SU-DHL-6 (cell line): Measurements from ENCODE around the gene BANP.

Experiments
- H2AFZ ChIP-seq: fragments of 200-600 bp; sonication (generic); 2 replicates; pipeline ENCODE4 v1.6.1; 2014; ENCODE audit warnings: low read depth, mild to moderate bottlenecking, moderate library complexity, mixed read lengths, antibody characterized with exemption, low read length; ENCODE audit not compliant: severe bottlenecking
- H3F3A ChIP-seq: fragments of 200-600 bp; shearing (Covaris generic); 2 replicates; pipeline ENCODE4 v1.6.0; 2016; ENCODE audit warnings: antibody characterized with exemption, mild to moderate bottlenecking; ENCODE audit not compliant: insufficient read depth
- H3K27ac ChIP-seq: fragments of 200-600 bp; sonication (generic); 2 replicates; pipeline ENCODE4 v1.5.1; 2016; ENCODE audit warnings: low read depth, mild to moderate bottlenecking, low read length, moderate library complexity, mixed read lengths
- H3K27me3 ChIP-seq: fragments of 200-600 bp; sonication (generic), shearing (Covaris generic); 2 replicates; pipeline ENCODE4 v1.6.0; 2014; ENCODE audit warnings: mild to moderate bottlenecking, low read length
- H3K36me3 ChIP-seq: fragments of 200-600 bp; sonication (generic); 2 replicates; pipeline ENCODE4 v1.6.1; 2014; ENCODE audit warnings: mild to moderate bottlenecking, low read length, mixed read lengths
- H3K4me2 ChIP-seq: fragments of 300-600, 200-600 bp; shearing (Covaris generic), sonication (generic); 2 replicates; pipeline ENCODE4 v1.6.0; 2014; ENCODE audit warnings: low read length, low read depth, mild to moderate bottlenecking; ENCODE audit not compliant: poor library complexity, severe bottlenecking
- H3K4me3 ChIP-seq: fragments of 200-600 bp; sonication (generic); 2 replicates; pipeline ENCODE4 v1.5.1; 2014; ENCODE audit warnings: antibody characterized with exemption, low read length, mild to moderate bottlenecking, mixed read lengths; ENCODE audit not compliant: insufficient read depth, poor library complexity, severe bottlenecking
- H3K79me2 ChIP-seq: fragments of 200-600 bp; sonication (generic); 2 replicates; pipeline ENCODE4 v1.6.1; 2014; ENCODE audit warnings: mild to moderate bottlenecking, low read length, moderate library complexity; ENCODE audit not compliant: insufficient read depth
- H3K9ac ChIP-seq: fragments of 200-600 bp; sonication (generic); 2 replicates; pipeline ENCODE4 v1.7.0; 2014; ENCODE audit warnings: mild to moderate bottlenecking, low read length
- H3K9me2 ChIP-seq: fragments of 200-600 bp; sonication (generic); replicated peaks from 2 replicates; pipeline ENCODE4 v1.6.1; 2014; ENCODE audit warnings: low read length; ENCODE audit not compliant: insufficient read depth
- H3K9me3 ChIP-seq: fragments of 200-600 bp; sonication (generic); 2 replicates; pipeline ENCODE4 v1.6.1; 2014; ENCODE audit warnings: low read length, mixed read lengths; ENCODE audit not compliant: insufficient read depth
- H4K20me1 ChIP-seq: fragments of 200-600 bp; sonication (generic); 2 replicates; pipeline ENCODE4 v1.6.1; 2014; ENCODE audit warnings: low read depth, mild to moderate bottlenecking, antibody characterized with exemption, low read length, moderate library complexity, mixed read lengths
- CTCF ChIP-seq: fragments of 200-600 bp; sonication (generic); IDR thresholded peaks from one replicate; pipeline ENCODE4 v1.5.1; 2017; ENCODE audit warnings: antibody characterized with exemption, mild to moderate bottlenecking, low read length, moderate library complexity; ENCODE audit not compliant: insufficient read depth, poor library complexity, severe bottlenecking
- EZH2phosphoT487 ChIP-seq: fragments of 200-600 bp; sonication (generic), shearing (Covaris generic); conservative IDR thresholded peaks from 2 replicates; pipeline ENCODE4 v1.6.1; 2018; ENCODE audit warnings: mild to moderate bottlenecking, antibody characterized with exemption, low read length, moderate library complexity, mixed read lengths

The BANP gene

DNA sequence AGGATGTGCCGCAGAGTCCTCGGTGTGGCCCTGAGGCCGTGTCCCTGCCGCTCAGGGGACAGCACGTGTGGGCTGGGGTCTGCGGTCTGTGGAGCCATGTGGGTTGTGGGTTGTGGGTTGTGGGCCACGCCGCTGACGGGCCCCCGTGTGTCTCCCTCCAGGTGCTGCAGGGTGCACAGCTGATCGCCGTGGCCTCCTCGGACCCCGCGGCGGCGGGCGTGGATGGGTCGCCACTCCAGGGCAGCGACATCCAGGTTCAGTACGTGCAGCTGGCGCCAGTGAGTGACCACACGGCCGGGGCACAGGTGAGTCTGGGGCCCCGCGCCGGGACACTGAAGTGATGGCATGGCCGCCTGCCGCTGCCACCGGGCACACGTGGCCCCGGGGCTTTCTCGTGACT, 120.7 kb downstream of the BANP start:
- TF ChIP-seq CTCF: no peak
- TF ChIP-seq EZH2phosphoT487: no peak
- Histone ChIP-seq H3K27ac (no peak overlapping the region), H4K20me1 (no peaks in the 10 kb centered on the region), H3K9me3 (no peaks in the 10 kb centered on the region), H3K36me3 (no peaks in the 10 kb centered on the region), H2AFZ (no peak overlapping the region), H3K9me2 (no peaks in the 10 kb centered on the region), H3F3A (peaks cover 14% of the 10 kb centered on the region), H3K79me2 (no peaks in the 10 kb centered on the region), H3K9ac (no peak overlapping the region), H3K27me3 (no peaks in the 10 kb centered on the region), H3K4me3 (no peak overlapping the region), H3K4me2 (no peak overlapping the region)

GRCh38 chr16:88072571-88073001, 121.4 kb downstream of the BANP start:
- H3K9me2 ChIP-seq: no peaks in the 10 kb centered on the region
- no peaks in the 10 kb centered on the region for H3K79me2 ChIP-seq
- no peak overlapping the region for H3K9ac ChIP-seq
- no peak overlapping the region for H3K4me3 ChIP-seq
- peaks cover 14% of the 10 kb centered on the region for H3F3A ChIP-seq
- H3K27me3 ChIP-seq: no peaks in the 10 kb centered on the region
- no peak overlapping the region for H3K27ac ChIP-seq
- no peaks in the 10 kb centered on the region for H4K20me1 ChIP-seq
- H3K36me3 ChIP-seq: no peaks in the 10 kb centered on the region
- H3K9me3 ChIP-seq: no peaks in the 10 kb centered on the region
- no peak overlapping the region for H3K4me2 ChIP-seq
- H2AFZ ChIP-seq: no peak overlapping the region
- TF ChIP-seq EZH2phosphoT487: no peak
- TF ChIP-seq CTCF: no peak

DNA sequence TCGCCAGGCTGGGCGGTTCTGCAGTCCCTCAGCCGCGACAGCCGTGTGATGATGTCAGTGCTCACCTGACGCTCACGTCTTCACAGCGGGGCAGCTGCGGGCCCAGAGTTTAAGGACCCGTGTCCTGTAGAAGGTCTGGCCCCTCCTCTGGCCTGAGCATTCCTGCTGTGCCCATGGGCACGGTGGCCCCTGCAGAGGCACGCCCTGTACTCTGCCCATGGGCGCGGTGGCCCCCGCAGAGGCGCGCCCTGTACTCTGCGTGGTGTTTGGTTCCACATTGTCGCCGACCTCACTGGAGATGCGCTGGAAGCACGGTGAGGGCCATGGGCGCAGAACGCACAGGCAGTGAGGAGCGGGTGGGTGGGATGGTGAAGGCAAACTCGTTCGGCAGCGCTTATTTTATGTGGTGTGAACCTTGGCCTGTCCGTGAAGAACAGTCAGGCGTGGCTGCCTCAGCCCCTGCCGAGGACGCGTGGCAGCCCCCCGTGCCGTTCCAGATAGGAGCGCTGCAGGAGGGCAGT, 122.0 kb downstream of the BANP start:
- Histone ChIP-seq H3K4me2 (no peak overlapping the region), H3K9me3 (no peaks in the 10 kb centered on the region), H2AFZ (no peak overlapping the region), H3K27ac (no peak overlapping the region), H3K27me3 (no peaks in the 10 kb centered on the region), H3K4me3 (no peak overlapping the region), H3K36me3 (no peaks in the 10 kb centered on the region), H3K9me2 (no peaks in the 10 kb centered on the region), H3F3A (peaks cover 14% of the 10 kb centered on the region), H3K79me2 (no peaks in the 10 kb centered on the region), H4K20me1 (no peaks in the 10 kb centered on the region), H3K9ac (no peak overlapping the region)
- no peak for TF ChIP-seq EZH2phosphoT487

GRCh38 chr16:88074041-88074440, 122.8 kb downstream of the BANP start:
- Histone ChIP-seq H4K20me1 (no peaks in the 10 kb centered on the region), H3K9ac (no peak overlapping the region), H3K36me3 (no peaks in the 10 kb centered on the region), H3K27ac (no peak overlapping the region), H3K79me2 (no peaks in the 10 kb centered on the region), H3K4me2 (no peak overlapping the region), H3F3A (peaks cover 14% of the 10 kb centered on the region), H3K9me2 (no peaks in the 10 kb centered on the region), H3K9me3 (no peaks in the 10 kb centered on the region), H3K4me3 (no peak overlapping the region), H2AFZ (no peak overlapping the region), H3K27me3 (no peaks in the 10 kb centered on the region)
- no peak for TF ChIP-seq EZH2phosphoT487
- TF ChIP-seq CTCF: no peak
